Gastroesophageal sphincter (tissue), 4 donors: ENCODE results near the gene NUP50. TPM values are rescaled to one million over a fixed set of nuclear protein-coding genes. Genes with fewer than 3 reads are reported as not detected.
A peak's percentile ranks its signal among the peaks of the same experiment; 100 is the strongest.

Experiments
- ATAC-seq: fragments of 150-250 bp; one replicate; pipeline ENCODE4 v1.9.1; 2016; ENCODE audit warnings: mild to moderate bottlenecking, moderate library complexity
- H3K27ac ChIP-seq, 4 donors: fragments of 200-600 bp; sonication (generic) in 3 of 4; 1 replicate in 3 of 4; 2 replicates in 1 of 4; pipeline ENCODE4 v1.5.1; 2016 to 2019
- H3K27me3 ChIP-seq: fragments of 200-600 bp; sonication (generic); one replicate; pipeline ENCODE4 v1.5.1; 2019
- H3K36me3 ChIP-seq, 2 donors: fragments of 200-600 bp; sonication (generic); one replicate each; pipeline ENCODE4 v1.5.1; 2019; ENCODE audit warnings: control low read depth in 1 of 2
- H3K4me1 ChIP-seq, 3 donors: fragments of 200-600 bp; sonication (generic); 1 replicate in 2 of 3; 2 replicates in 1 of 3; pipeline ENCODE4 v1.5.1; 2016 to 2019; ENCODE audit warnings: control low read depth in 2 of 3
- H3K4me3 ChIP-seq, 2 donors: fragments of 200-600 bp; sonication (generic); one replicate each; pipeline ENCODE4 v1.5.1; 2019; ENCODE audit warnings: mild to moderate bottlenecking in 1 of 2, moderate library complexity in 1 of 2
- H3K9me3 ChIP-seq, 3 donors: fragments of 200-600 bp; sonication (generic); one replicate each; pipeline ENCODE4 v1.5.1; 2017 to 2019; ENCODE audit warnings: control low read depth in 2 of 3
- EP300 ChIP-seq: sonication (generic); formaldehyde crosslinking; IDR thresholded peaks from one replicate; pipeline ENCODE4 v1.6.1; 2017; ENCODE audit warnings: antibody characterized with exemption, mild to moderate bottlenecking
- POLR2A ChIP-seq, 2 donors: fragments of 450-650 bp; IDR thresholded peaks; one replicate each; pipeline ENCODE4 v1.6.1; 2017; ENCODE audit warnings: antibody characterized with exemption in 2 of 2, mild to moderate bottlenecking in 2 of 2, moderate library complexity in 1 of 2
- POLR2AphosphoS5 ChIP-seq: sonication (generic); formaldehyde crosslinking; IDR thresholded peaks from one replicate; pipeline ENCODE4 v1.6.1; 2017; ENCODE audit warnings: antibody characterized with exemption
- WGBS, 2 donors: methylation state at CpG; one replicate each; pipeline ENCODE4 v1.1.5; 2018; ENCODE audit warnings: low coverage in 1 of 2; 5-methylcytosine and 5-hydroxymethylcytosine counted together
- total RNA-seq, 4 donors: library from RNA; depleted of rRNA; stranded (reverse); fragments of >200 nt; gene quantifications; one replicate each; pipeline ENCODE4 v1.1.0, GENCODE V29; 2016
- TF ChIP-seq, protein P1 (sequence below), 4 experiments: fragments of 200-600 bp in 2 of 4; fragments of 450-650 bp in 2 of 4; sonication (generic) in 1 of 4; IDR thresholded peaks; one replicate each; pipeline ENCODE4 v1.5.1; 2017 to 2019; ENCODE audit warnings: antibody characterized with exemption in 4 of 4, mild to moderate bottlenecking in 2 of 4, moderate library complexity in 2 of 4

Gene NUP50
- total RNA-seq, 4 donors from 2014 or later = 15.9 to 32.9 (median 28.8) TPM

DNA sequence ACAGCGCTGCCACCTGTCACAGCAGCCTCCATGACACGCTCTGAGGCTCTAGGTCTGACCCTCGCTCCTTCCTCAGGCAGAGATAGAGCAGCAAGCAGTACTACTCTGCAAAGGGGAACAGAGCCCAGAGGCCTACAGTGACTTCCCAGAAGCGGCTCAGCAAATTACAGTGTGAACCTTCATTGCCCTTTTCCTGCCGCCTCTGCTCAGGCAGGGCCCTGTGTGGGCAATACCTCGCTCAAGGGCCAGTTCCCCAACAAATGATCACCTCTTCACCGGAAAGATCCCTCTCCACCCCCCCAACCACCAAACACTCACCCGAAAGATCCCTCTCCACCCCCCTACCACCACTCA, 64.7 kb downstream of the NUP50 start:
- H3K27ac ChIP-seq = peak overlapping the region in 1 of 4 donors; percentile 70
- no peak for TF ChIP-seq EP300
- no peak for TF ChIP-seq POLR2A (IDR thresholded peaks at IDR 0.05)
- TF ChIP-seq POLR2AphosphoS5 = no peak
- TF ChIP-seq, protein P1, sequence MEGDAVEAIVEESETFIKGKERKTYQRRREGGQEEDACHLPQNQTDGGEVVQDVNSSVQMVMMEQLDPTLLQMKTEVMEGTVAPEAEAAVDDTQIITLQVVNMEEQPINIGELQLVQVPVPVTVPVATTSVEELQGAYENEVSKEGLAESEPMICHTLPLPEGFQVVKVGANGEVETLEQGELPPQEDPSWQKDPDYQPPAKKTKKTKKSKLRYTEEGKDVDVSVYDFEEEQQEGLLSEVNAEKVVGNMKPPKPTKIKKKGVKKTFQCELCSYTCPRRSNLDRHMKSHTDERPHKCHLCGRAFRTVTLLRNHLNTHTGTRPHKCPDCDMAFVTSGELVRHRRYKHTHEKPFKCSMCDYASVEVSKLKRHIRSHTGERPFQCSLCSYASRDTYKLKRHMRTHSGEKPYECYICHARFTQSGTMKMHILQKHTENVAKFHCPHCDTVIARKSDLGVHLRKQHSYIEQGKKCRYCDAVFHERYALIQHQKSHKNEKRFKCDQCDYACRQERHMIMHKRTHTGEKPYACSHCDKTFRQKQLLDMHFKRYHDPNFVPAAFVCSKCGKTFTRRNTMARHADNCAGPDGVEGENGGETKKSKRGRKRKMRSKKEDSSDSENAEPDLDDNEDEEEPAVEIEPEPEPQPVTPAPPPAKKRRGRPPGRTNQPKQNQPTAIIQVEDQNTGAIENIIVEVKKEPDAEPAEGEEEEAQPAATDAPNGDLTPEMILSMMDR (IDR thresholded peaks at IDR 0.05) = no peak
- H3K4me3 ChIP-seq = no peak overlapping the region
- no peaks in the 10 kb centered on the region for H3K27me3 ChIP-seq
- no peaks in the 10 kb centered on the region for H3K9me3 ChIP-seq
- no peak for ATAC-seq
- peaks cover 0 to 41% (median 7%) of the 10 kb centered on the region in 3 donors for H3K4me1 ChIP-seq
- 93 to 95% methylated on average over 3 to 8 of the region's 8 CpGs for WGBS, 2 donors
- no peaks in the 10 kb centered on the region for H3K36me3 ChIP-seq

DNA sequence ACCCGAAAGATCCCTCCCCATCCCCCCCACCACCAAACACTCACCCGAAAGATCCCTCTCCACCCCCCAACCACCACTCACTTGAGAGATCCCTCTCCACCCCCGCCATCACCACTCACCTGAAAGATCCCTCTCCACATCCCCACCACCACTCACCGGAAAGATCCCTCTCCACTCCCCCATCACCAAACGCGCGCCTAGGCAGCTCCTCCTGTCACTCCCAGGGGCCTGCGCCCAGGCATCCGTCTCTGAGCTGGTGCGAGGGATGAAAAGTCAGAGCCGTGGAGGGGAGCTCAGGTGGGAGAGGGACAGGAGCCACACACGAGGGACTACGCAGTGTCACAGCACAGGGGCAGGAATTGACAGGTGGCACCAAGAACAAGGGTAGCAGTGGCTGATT, 65.5 kb downstream of the NUP50 start:
- H3K27ac ChIP-seq = no peak overlapping the region
- peaks cover 0 to 3% of the 10 kb centered on the region in 2 donors for H3K36me3 ChIP-seq
- whole genome bisulfite sequencing, 2 donors = no CpG with 5 or more reads among the region's 13 CpGs
- peaks cover 0 to 41% (median 7%) of the 10 kb centered on the region in 3 donors for H3K4me1 ChIP-seq
- no peaks in the 10 kb centered on the region for H3K9me3 ChIP-seq
- H3K4me3 ChIP-seq = no peak overlapping the region
- ATAC-seq = no peak
- H3K27me3 ChIP-seq = no peaks in the 10 kb centered on the region
- no peak for TF ChIP-seq POLR2A (IDR thresholded peaks at IDR 0.05)
- TF ChIP-seq, protein P1 (IDR thresholded peaks at IDR 0.05) = no peak

GRCh38 chr22:45230026-45230721, 66.4 kb downstream of the NUP50 start:
- no peaks in the 10 kb centered on the region for H3K9me3 ChIP-seq
- H3K27me3 ChIP-seq = no peaks in the 10 kb centered on the region
- H3K4me1 ChIP-seq = peaks cover 0 to 34% (median 7%) of the 10 kb centered on the region in 3 donors
- no peak overlapping the region for H3K27ac ChIP-seq
- H3K4me3 ChIP-seq = no peak overlapping the region
- no peak for ATAC-seq
- TF ChIP-seq EP300 (no peak), POLR2AphosphoS5 (no peak), POLR2A (IDR thresholded peaks at IDR 0.05) (no peak)
- TF ChIP-seq, protein P1 (IDR thresholded peaks at IDR 0.05) = no peak
- peaks cover 0 to 7% of the 10 kb centered on the region in 2 donors for H3K36me3 ChIP-seq
- 86 to 93% methylated on average over 3 to 11 of the region's 16 CpGs for WGBS, 2 donors

GRCh38 chr22:45231293-45231692, 67.6 kb downstream of the NUP50 start:
- no peak overlapping the region for H3K27ac ChIP-seq
- H3K27me3 ChIP-seq = no peaks in the 10 kb centered on the region
- no peaks in the 10 kb centered on the region for H3K9me3 ChIP-seq
- no peak overlapping the region for H3K4me3 ChIP-seq
- no peak for TF ChIP-seq POLR2AphosphoS5
- WGBS, 2 donors = 90% methylated on average over 2 of the region's 2 CpGs; no CpG with 5 or more reads in 1 of the 2 donors
- no peak for ATAC-seq
- peaks cover 0 to 34% (median 7%) of the 10 kb centered on the region in 3 donors for H3K4me1 ChIP-seq
- H3K36me3 ChIP-seq = peaks cover 0 to 12% of the 10 kb centered on the region in 2 donors

DNA sequence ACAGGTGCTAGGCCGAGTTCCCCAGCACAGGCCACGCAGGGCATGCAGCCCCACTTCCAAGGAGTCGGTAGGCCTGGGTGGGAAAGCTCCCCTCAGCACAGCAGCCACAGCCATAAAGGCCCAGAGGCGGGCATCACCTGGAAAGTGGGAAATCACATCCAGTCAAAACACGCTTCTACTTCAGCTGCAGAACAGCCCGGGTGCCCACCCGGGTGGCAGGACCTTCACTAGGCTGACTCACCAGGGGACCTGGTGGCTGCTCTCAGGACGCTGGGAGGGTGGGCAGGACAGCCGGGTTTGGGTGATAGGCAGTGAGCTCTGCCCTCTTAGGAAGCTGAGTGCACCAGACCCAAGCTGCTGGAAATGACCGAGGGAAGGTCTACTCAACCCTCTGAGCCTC, 69.7 kb downstream of the NUP50 start:
- WGBS, 2 donors = 80% methylated on average over 6 of the region's 10 CpGs; no CpG with 5 or more reads in 1 of the 2 donors
- no peak for TF ChIP-seq POLR2A (IDR thresholded peaks at IDR 0.05)
- TF ChIP-seq, protein P1 (IDR thresholded peaks at IDR 0.05) = no peak
- no peak for TF ChIP-seq EP300
- no peak for TF ChIP-seq POLR2AphosphoS5
- H3K4me1 ChIP-seq = peaks cover 0 to 25% (median 0%) of the 10 kb centered on the region in 3 donors

More for the DNA sequence above, 69.7 kb downstream of the NUP50 start:
- H3K4me3 ChIP-seq = no peak overlapping the region
- H3K27ac ChIP-seq = no peak overlapping the region
- H3K9me3 ChIP-seq = no peaks in the 10 kb centered on the region
- no peaks in the 10 kb centered on the region for H3K27me3 ChIP-seq
- peaks cover 0 to 30% of the 10 kb centered on the region in 2 donors for H3K36me3 ChIP-seq
- no peak for ATAC-seq
